Keratinocyte (primary cell): Measurements from ENCODE around the gene SIRT7. TPM values are rescaled to one million over a fixed set of nuclear protein-coding genes. Genes with fewer than 3 reads are reported as not detected.

Experiments
- DNase-seq: peaks from one replicate; pipeline ENCODE4 v3.0.0-alpha.2; 2011; ENCODE audit warnings: low read depth, missing footprints, low spot score
- FAIRE-seq: peaks from 2 replicates; lab custom pipeline; 2011; peaks lifted over from hg19 to GRCh38; lab: Jason Lieb, UNC
- H2AFZ ChIP-seq: 2 replicates; pipeline ENCODE4 v1.6.0; 2012; ENCODE audit warnings: low read length, control low read depth, inconsistent platforms; ENCODE audit not compliant: control insufficient read depth
- H3K27ac ChIP-seq: 2 replicates; pipeline ENCODE4 v1.5.1; 2011; ENCODE audit warnings: low read length; ENCODE audit not compliant: control insufficient read depth, insufficient read depth
- H3K27me3 ChIP-seq: 3 replicates; pipeline ENCODE4 v1.6.0; 2011; ENCODE audit warnings: low read length; ENCODE audit not compliant: control insufficient read depth, insufficient read depth; ENCODE audit errors: extremely low read depth
- H3K36me3 ChIP-seq, 2 experiments: 2 replicates in 1 of 2; 3 replicates in 1 of 2; pipeline ENCODE4 v1.5.1; 2011; ENCODE audit warnings: low read length in 2 of 2, mild to moderate bottlenecking in 1 of 2; ENCODE audit not compliant: control insufficient read depth in 2 of 2, insufficient read depth in 2 of 2; ENCODE audit errors: extremely low read depth in 1 of 2
- H3K4me1 ChIP-seq: 3 replicates; pipeline ENCODE4 v1.5.1; 2011; ENCODE audit warnings: low read length; ENCODE audit not compliant: control insufficient read depth, insufficient read depth; ENCODE audit errors: extremely low read depth
- H3K4me2 ChIP-seq: 3 replicates; pipeline ENCODE4 v1.6.0; 2011; ENCODE audit warnings: low read depth, low read length; ENCODE audit not compliant: control insufficient read depth, insufficient read depth; ENCODE audit errors: extremely low read depth
- H3K4me3 ChIP-seq, 3 experiments: fragments of 200-600 bp in 1 of 3; sonication (generic) in 1 of 3; 2 replicates in 2 of 3; 3 replicates in 1 of 3; pipeline ENCODE4 v1.5.1; 2011 to 2016; ENCODE audit warnings: low read length in 3 of 3, mild to moderate bottlenecking in 3 of 3, control low read depth in 2 of 3, inconsistent platforms in 1 of 3, low read depth in 1 of 3, mixed read lengths in 1 of 3, mixed run types in 1 of 3, moderate library complexity in 1 of 3; ENCODE audit not compliant: control insufficient read depth in 2 of 3, insufficient read depth in 2 of 3; ENCODE audit errors: extremely low read depth in 1 of 3
- H3K79me2 ChIP-seq: 2 replicates; pipeline ENCODE4 v1.6.0; 2012; ENCODE audit warnings: low read length; ENCODE audit not compliant: control insufficient read depth, insufficient read depth
- H3K9ac ChIP-seq: 3 replicates; pipeline ENCODE4 v1.6.0; 2011; ENCODE audit warnings: low read length; ENCODE audit not compliant: control insufficient read depth, insufficient read depth; ENCODE audit errors: extremely low read depth
- H3K9me1 ChIP-seq: 3 replicates; pipeline ENCODE4 v1.6.0; 2011; ENCODE audit warnings: low read length; ENCODE audit not compliant: control insufficient read depth, insufficient read depth; ENCODE audit errors: extremely low read depth
- H3K9me3 ChIP-seq: 2 replicates; pipeline ENCODE4 v1.5.1; 2012; ENCODE audit warnings: low read depth, low read length; ENCODE audit not compliant: control insufficient read depth
- H4K20me1 ChIP-seq: 3 replicates; pipeline ENCODE4 v1.6.0; 2011; ENCODE audit warnings: low read length; ENCODE audit not compliant: control insufficient read depth, insufficient read depth; ENCODE audit errors: extremely low read depth
- EZH2 ChIP-seq: IDR thresholded peaks from one replicate; pipeline ENCODE4 v1.6.1; 2012; ENCODE audit warnings: inconsistent platforms, mild to moderate bottlenecking, low read length, moderate library complexity
- dilution Hi-C: fragments of 300-500 bp; cut with MboI; formaldehyde crosslinking; loops from one replicate; pipeline ENCODE4 v1.7.0; 2020; ENCODE audit warnings: low sequenced_read_pairs; ENCODE audit not compliant: extremely low pct_ligation_motif_present
- polyA plus RNA-seq, 5 experiments: library from polyadenylated mRNA; depleted of rRNA in 3 of 5; stranded (reverse) in 3 of 5; stranded (forward) in 1 of 5; unstranded in 1 of 5; fragments of >200 nt; gene quantifications; 1 replicate in 1 of 5; 2 replicates in 3 of 5; 3 replicates in 1 of 5; pipeline versions ENCODE4 v1.2.1 to v1.2.3, GENCODE V29; 2011 to 2012; ENCODE audit warnings: missing spikeins in 2 of 5, low read depth in 1 of 5, low replicate concordance in 1 of 5
- TF ChIP-seq, protein P1 (sequence below), 3 experiments: IDR thresholded peaks in 1 of 3; conservative IDR thresholded peaks in 1 of 3; optimal IDR thresholded peaks in 1 of 3; 2 replicates in 2 of 3; 3 replicates in 1 of 3; pipeline versions ENCODE3 to v1.5.1; 2011; ENCODE audit warnings: low read length in 3 of 3, mild to moderate bottlenecking in 3 of 3, moderate library complexity in 2 of 3, control low read depth in 1 of 3, inconsistent platforms in 1 of 3; ENCODE audit not compliant: insufficient read depth in 2 of 3; ENCODE audit errors: extremely low read depth in 1 of 3

The SIRT7 gene
- polyA plus RNA-seq, 1 donor (not counting 4 experiments of a cell fraction or from before 2014, with no cell fraction given): 6.9 TPM

DNA sequence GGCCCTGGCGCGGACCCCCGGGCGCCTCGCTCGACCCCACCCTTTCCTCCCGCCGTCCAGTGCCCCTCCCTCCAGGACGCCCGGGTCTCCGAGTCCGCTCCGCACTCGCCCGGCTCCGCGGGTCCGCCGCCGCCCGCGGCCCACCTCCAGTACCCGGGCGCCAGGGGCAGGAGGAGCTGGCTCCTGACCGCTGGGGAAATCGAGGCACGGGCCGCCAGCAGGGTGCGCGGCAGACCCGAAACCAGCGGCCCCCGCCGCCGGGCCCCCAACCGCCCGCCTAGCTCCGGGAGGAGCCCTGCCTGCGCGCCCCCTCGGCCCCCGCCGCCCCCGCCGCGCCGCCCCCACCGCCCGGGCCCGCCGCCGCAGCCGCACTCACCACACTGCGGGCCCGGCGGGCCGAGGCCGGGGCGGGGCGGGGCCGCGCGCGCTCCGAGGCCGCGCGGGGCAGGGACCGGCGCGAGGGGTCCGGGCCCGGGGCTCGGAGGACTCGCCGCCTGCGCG, 9.2 kb upstream of the SIRT7 start:
- Histone ChIP-seq H3K36me3 (peaks cover 2 to 4% of the 10 kb centered on the region in 2 experiments), H3K27me3 (no peaks in the 10 kb centered on the region), H3K4me3 (peak overlapping the region; percentile 78 to 84 (median 79)), H4K20me1 (peaks cover 5% of the 10 kb centered on the region), H3K27ac (peak overlapping the region; percentile 85), H3K9me1 (no peaks in the 10 kb centered on the region), H3K79me2 (peaks cover 47% of the 10 kb centered on the region), H3K9ac (peak overlapping the region; percentile 88), H2AFZ (no peak overlapping the region), H3K9me3 (no peaks in the 10 kb centered on the region), H3K4me2 (no peak overlapping the region), H3K4me1 (peaks cover 35% of the 10 kb centered on the region)
- no peak for TF ChIP-seq EZH2
- TF ChIP-seq, protein P1, sequence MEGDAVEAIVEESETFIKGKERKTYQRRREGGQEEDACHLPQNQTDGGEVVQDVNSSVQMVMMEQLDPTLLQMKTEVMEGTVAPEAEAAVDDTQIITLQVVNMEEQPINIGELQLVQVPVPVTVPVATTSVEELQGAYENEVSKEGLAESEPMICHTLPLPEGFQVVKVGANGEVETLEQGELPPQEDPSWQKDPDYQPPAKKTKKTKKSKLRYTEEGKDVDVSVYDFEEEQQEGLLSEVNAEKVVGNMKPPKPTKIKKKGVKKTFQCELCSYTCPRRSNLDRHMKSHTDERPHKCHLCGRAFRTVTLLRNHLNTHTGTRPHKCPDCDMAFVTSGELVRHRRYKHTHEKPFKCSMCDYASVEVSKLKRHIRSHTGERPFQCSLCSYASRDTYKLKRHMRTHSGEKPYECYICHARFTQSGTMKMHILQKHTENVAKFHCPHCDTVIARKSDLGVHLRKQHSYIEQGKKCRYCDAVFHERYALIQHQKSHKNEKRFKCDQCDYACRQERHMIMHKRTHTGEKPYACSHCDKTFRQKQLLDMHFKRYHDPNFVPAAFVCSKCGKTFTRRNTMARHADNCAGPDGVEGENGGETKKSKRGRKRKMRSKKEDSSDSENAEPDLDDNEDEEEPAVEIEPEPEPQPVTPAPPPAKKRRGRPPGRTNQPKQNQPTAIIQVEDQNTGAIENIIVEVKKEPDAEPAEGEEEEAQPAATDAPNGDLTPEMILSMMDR (optimal IDR thresholded peaks at IDR 0.05 in 1 of 3, IDR thresholded peaks at IDR 0.05 in 1 of 3, conservative IDR thresholded peaks at IDR 0.05 in 1 of 3; ENCODE audit: extremely low read depth in 1 of 3, insufficient read depth in 2 of 3, low read length in 3 of 3): no peak
- DNase-seq (no peak), FAIRE-seq (no peak)
- dilution Hi-C loops: no loop called here

DNA sequence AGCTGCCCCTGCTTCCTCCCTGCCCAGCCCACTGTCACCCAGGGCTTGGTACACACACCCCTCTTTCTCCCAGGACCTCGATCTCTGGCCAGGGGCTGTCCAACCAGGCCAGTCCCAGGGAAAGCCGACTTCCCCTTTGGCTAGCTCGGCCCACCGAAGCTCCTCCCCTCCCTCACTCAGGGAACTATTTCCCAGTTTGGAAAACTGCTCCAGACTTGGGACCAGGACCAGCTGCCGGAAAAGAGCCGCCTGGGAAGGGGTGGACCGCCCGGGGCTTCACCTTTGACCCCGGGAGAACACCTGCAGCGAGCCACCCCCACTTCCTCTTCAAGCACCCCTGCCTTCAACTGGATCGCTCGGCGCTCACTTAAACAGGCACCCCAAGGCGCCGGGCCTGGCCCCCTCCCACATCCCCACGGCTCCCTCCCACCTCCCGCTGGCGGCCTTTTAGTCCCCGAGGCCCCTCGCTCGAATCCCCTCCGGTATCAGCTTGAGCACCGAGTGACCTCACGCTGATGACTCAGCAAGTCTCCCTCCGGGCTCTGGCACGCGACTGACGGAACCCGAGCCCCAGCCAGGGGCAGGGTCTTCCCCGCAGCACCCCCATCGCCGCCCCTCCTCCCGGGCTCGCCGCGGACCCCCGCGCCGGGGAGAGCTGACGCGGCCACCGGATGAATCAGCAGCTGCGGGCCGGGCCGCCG, 8.6 kb upstream of the SIRT7 start:
- Histone ChIP-seq H3K4me2 (peak overlapping the region; percentile 84), H3K27me3 (no peaks in the 10 kb centered on the region), H3K36me3 (peaks cover 6 to 10% of the 10 kb centered on the region in 2 experiments), H3K9ac (peak overlapping the region; percentile 88), H3K4me3 (peak overlapping the region; percentile 78 to 84 (median 79)), H3K9me1 (no peaks in the 10 kb centered on the region), H3K9me3 (no peaks in the 10 kb centered on the region), H3K27ac (peak overlapping the region; percentile 85), H3K79me2 (peaks cover 52% of the 10 kb centered on the region), H4K20me1 (peaks cover 5% of the 10 kb centered on the region), H3K4me1 (peaks cover 35% of the 10 kb centered on the region), H2AFZ (no peak overlapping the region)
- FAIRE-seq (no peak), DNase-seq (no peak)
- TF ChIP-seq EZH2: no peak
- TF ChIP-seq, protein P1 (optimal IDR thresholded peaks at IDR 0.05 in 1 of 3, IDR thresholded peaks at IDR 0.05 in 1 of 3, conservative IDR thresholded peaks at IDR 0.05 in 1 of 3; ENCODE audit: extremely low read depth in 1 of 3, insufficient read depth in 2 of 3, low read length in 3 of 3): no peak
- dilution Hi-C loops: no loop called here
